HEK293 (cell line): Measurements from ENCODE around the gene FYB2.

Source experiments
- CTCF ChIA-PET: fragments of 350-600 bp; formaldehyde crosslinking; extraction: SDS; loops from one replicate; lab custom pipeline; 2021; ENCODE audit warnings: antibody characterized with exemption; lab: Yijun Ruan, JAX
- POLR2A ChIA-PET: fragments of 300-600 bp; formaldehyde crosslinking; extraction: SDS; loops from one replicate; lab custom pipeline; 2020; ENCODE audit warnings: antibody characterized with exemption, inconsistent platforms; lab: Yijun Ruan, JAX
- H3K27ac ChIP-seq: fragments of 200-500 bp; sonication (Bioruptor generic); 2 replicates; pipeline ENCODE4 v1.5.1; 2014; ENCODE audit warnings: low read depth, low read length, control low read depth, inconsistent platforms; ENCODE audit errors: extremely low read depth
- H3K36me3 ChIP-seq, 2 experiments: fragments of 200-500 bp in 1 of 2; sonication (Bioruptor generic) in 1 of 2; 1 replicate in 1 of 2; 2 replicates in 1 of 2; pipeline ENCODE4 v1.5.1; 2014 to 2017; ENCODE audit warnings: inconsistent platforms in 2 of 2, low read length in 2 of 2; ENCODE audit not compliant: control insufficient read depth in 2 of 2, insufficient read depth in 1 of 2
- H3K4me1 ChIP-seq: fragments of 200-500 bp; sonication (Bioruptor generic); 2 replicates; pipeline ENCODE4 v1.5.1; 2014; ENCODE audit warnings: mild to moderate bottlenecking, low read length, inconsistent platforms; ENCODE audit not compliant: control insufficient read depth, insufficient read depth
- H3K4me3 ChIP-seq: 2 replicates; pipeline ENCODE4 v1.5.1; 2011; ENCODE audit warnings: low read depth, mild to moderate bottlenecking, control low read depth, low read length, moderate library complexity
- H3K9me3 ChIP-seq: fragments of 200-500 bp; sonication (Bioruptor generic); 2 replicates; pipeline ENCODE4 v1.5.1; 2014; ENCODE audit warnings: low read depth, low read length, inconsistent platforms; ENCODE audit not compliant: control insufficient read depth, insufficient read depth
- ZBTB10 ChIP-seq: fragments of 450-650 bp; formaldehyde crosslinking; IDR thresholded peaks from 2 replicates; pipeline ENCODE4 v1.5.1; 2016; ENCODE audit warnings: missing biosample characterization, missing genetic modification characterization
- ZEB2 ChIP-seq: fragments of 450-650 bp; formaldehyde crosslinking; IDR thresholded peaks from 2 replicates; pipeline ENCODE4 v1.5.1; 2016; ENCODE audit warnings: missing biosample characterization, missing genetic modification characterization
- ZFP41 ChIP-seq: fragments of 450-650 bp; formaldehyde crosslinking; IDR thresholded peaks from 2 replicates; pipeline ENCODE4 v1.5.1; 2016; ENCODE audit warnings: missing biosample characterization, missing genetic modification characterization, borderline replicate concordance
- ZNF23 ChIP-seq: fragments of 450-650 bp; formaldehyde crosslinking; IDR thresholded peaks from 2 replicates; pipeline ENCODE4 v1.5.1; 2016; ENCODE audit warnings: missing biosample characterization, missing genetic modification characterization, borderline replicate concordance
- ZNF311 ChIP-seq: fragments of 450-650 bp; formaldehyde crosslinking; IDR thresholded peaks from 2 replicates; pipeline ENCODE4 v1.5.1; 2017; ENCODE audit warnings: missing biosample characterization, missing genetic modification characterization, borderline replicate concordance
- ZNF324 ChIP-seq: fragments of 450-650 bp; formaldehyde crosslinking; IDR thresholded peaks from 2 replicates; pipeline ENCODE4 v1.5.1; 2016; ENCODE audit warnings: missing biosample characterization, missing genetic modification characterization
- ZNF350 ChIP-seq: fragments of 450-650 bp; formaldehyde crosslinking; IDR thresholded peaks from 2 replicates; pipeline ENCODE4 v1.5.0; 2017; ENCODE audit warnings: missing biosample characterization, mild to moderate bottlenecking, missing genetic modification characterization
- ZNF354C ChIP-seq: fragments of 450-650 bp; formaldehyde crosslinking; IDR thresholded peaks from 2 replicates; pipeline ENCODE4 v1.5.1; 2016; ENCODE audit warnings: missing biosample characterization, missing genetic modification characterization, low read depth, borderline replicate concordance
- ZNF391 ChIP-seq: fragments of 450-650 bp; formaldehyde crosslinking; IDR thresholded peaks from 2 replicates; pipeline ENCODE4 v1.5.1; 2016; ENCODE audit warnings: low read depth, missing biosample characterization, missing genetic modification characterization, borderline replicate concordance
- ZNF529 ChIP-seq: fragments of 450-650 bp; formaldehyde crosslinking; IDR thresholded peaks from 2 replicates; pipeline ENCODE4 v1.5.1; 2017; ENCODE audit warnings: missing genetic modification characterization, missing biosample characterization; ENCODE audit not compliant: insufficient replicate concordance
- ZNF548 ChIP-seq: fragments of 450-650 bp; formaldehyde crosslinking; IDR thresholded peaks from 2 replicates; pipeline ENCODE4 v1.5.1; 2016; ENCODE audit warnings: missing biosample characterization, missing genetic modification characterization
- ZNF560 ChIP-seq: fragments of 450-650 bp; formaldehyde crosslinking; IDR thresholded peaks from 2 replicates; pipeline ENCODE4 v1.5.1; 2017; ENCODE audit warnings: missing biosample characterization, missing genetic modification characterization, borderline replicate concordance
- ZNF571 ChIP-seq: fragments of 450-650 bp; formaldehyde crosslinking; IDR thresholded peaks from 2 replicates; pipeline ENCODE4 v1.5.0; 2017; ENCODE audit warnings: missing biosample characterization, missing genetic modification characterization
- ZNF639 ChIP-seq: fragments of 450-650 bp; formaldehyde crosslinking; IDR thresholded peaks from 2 replicates; pipeline ENCODE4 v1.5.1; 2016; ENCODE audit warnings: missing biosample characterization, missing genetic modification characterization
- ZNF645 ChIP-seq: fragments of 450-650 bp; formaldehyde crosslinking; IDR thresholded peaks from 2 replicates; pipeline ENCODE4; 2016; ENCODE audit warnings: missing biosample characterization, missing genetic modification characterization
- ZNF704 ChIP-seq: fragments of 450-650 bp; formaldehyde crosslinking; IDR thresholded peaks from 2 replicates; pipeline ENCODE4 v1.5.1; 2016; ENCODE audit warnings: missing biosample characterization, missing genetic modification characterization
- ZNF76 ChIP-seq: fragments of 450-650 bp; formaldehyde crosslinking; IDR thresholded peaks from 2 replicates; pipeline ENCODE4; 2016; ENCODE audit warnings: low read depth, missing biosample characterization, missing genetic modification characterization, borderline replicate concordance
- ZNF768 ChIP-seq: fragments of 450-650 bp; formaldehyde crosslinking; IDR thresholded peaks from 2 replicates; pipeline ENCODE4 v1.5.1; 2018; ENCODE audit warnings: missing biosample characterization, mild to moderate bottlenecking, missing genetic modification characterization
- ZNF843 ChIP-seq: fragments of 450-650 bp; formaldehyde crosslinking; IDR thresholded peaks from 2 replicates; pipeline ENCODE4 v1.5.1; 2016; ENCODE audit warnings: missing biosample characterization, missing genetic modification characterization

The FYB2 gene

GRCh38 chr1:56852476-56852875 is 33.3 kb upstream of the FYB2 start (continued):
- TF ChIP-seq ZBTB10 (no peak), ZNF645 (tag by site-specific recombination) (no peak), ZNF391 (tag by site-specific recombination) (no peak), ZNF704 (tag by site-specific recombination) (no peak)

GRCh38 chr1:56850922-56851321 is 31.7 kb upstream of the FYB2 start:
- POLR2A ChIA-PET: no interaction called here
- Histone ChIP-seq H3K9me3 (no peaks in the 10 kb centered on the region), H3K4me3 (no peak overlapping the region), H3K27ac (no peak overlapping the region), H3K36me3 (no peaks in the 10 kb centered on the region), H3K4me1 (no peaks in the 10 kb centered on the region)
- CTCF ChIA-PET: interaction anchor here (1.5 kb wide), 1 partner anchor 19 kb away, joined by 7 read pairs; no protein-coding TSS in a partner anchor
- TF ChIP-seq ZNF529 (tag by site-specific recombination): peak; percentile 83
- TF ChIP-seq ZNF548: no peak

- no peak overlapping the region for H3K4me3 ChIP-seq
- H3K36me3 ChIP-seq: no peaks in the 10 kb centered on the region
- no peak overlapping the region for H3K27ac ChIP-seq
- CTCF ChIA-PET: interaction anchor here (0.7 to 1.5 kb wide), 2 partner anchors 19 to 27 kb away, joined by 3 to 7 read pairs; no protein-coding TSS in a partner anchor
- no peaks in the 10 kb centered on the region for H3K4me1 ChIP-seq
- POLR2A ChIA-PET: no interaction called here
- TF ChIP-seq ZNF311 (tag by site-specific recombination): no peak
- H3K9me3 ChIP-seq: no peaks in the 10 kb centered on the region
Measured at GRCh38 chr1:56850411-56850810, 31.2 kb upstream of the FYB2 start.

GRCh38 chr1:56849750-56850149 is 30.5 kb upstream of the FYB2 start:
- no peak for TF ChIP-seq ZEB2 (tag by site-specific recombination)
- TF ChIP-seq ZNF76: no peak
- no peak for TF ChIP-seq ZNF571 (tag by site-specific recombination)
- no peak for TF ChIP-seq ZNF354C
- TF ChIP-seq ZNF843: no peak
- TF ChIP-seq ZNF23 (tag by site-specific recombination): no peak
- no peak for TF ChIP-seq ZNF324
- no peak for TF ChIP-seq ZFP41 (tag by site-specific recombination)
- no peak for TF ChIP-seq ZNF768 (tag by site-specific recombination)
- TF ChIP-seq ZNF645 (tag by site-specific recombination): no peak
- TF ChIP-seq ZNF560 (tag by site-specific recombination): no peak
- TF ChIP-seq ZNF350 (tag by site-specific recombination): no peak
- no peak for TF ChIP-seq ZNF639 (tag by site-specific recombination)
- no peaks in the 10 kb centered on the region for H3K4me1 ChIP-seq
- no peaks in the 10 kb centered on the region for H3K36me3 ChIP-seq
- POLR2A ChIA-PET: no interaction called here
- H3K9me3 ChIP-seq: no peaks in the 10 kb centered on the region
- no peak overlapping the region for H3K4me3 ChIP-seq
- no peak overlapping the region for H3K27ac ChIP-seq
- CTCF ChIA-PET: interaction anchor here (1.5 kb wide), 1 partner anchor 18 kb away, joined by 7 read pairs; no protein-coding TSS in a partner anchor
